GM18520 (cell line): ENCODE measurements around the gene WDR31.
A peak's percentile ranks its signal among the peaks of the same experiment; 100 is the strongest.
"Not testable (repeated sequence)": the region's sequence is repeated elsewhere in the genome, so short reads cannot be mapped to it uniquely, and the experiment has no call there.

Source experiments
- ATAC-seq: cut with Tn5 transposase; IDR thresholded peaks from one replicate; pipeline ENCODE4 v1.9.1; 2021; ENCODE audit not compliant: unreplicated experiment

Gene WDR31

GRCh38 chr9:113298924-113299770 lies 40.9 kb downstream of the WDR31 start:
- no peak for ATAC-seq

- no peak for ATAC-seq
Observed at GRCh38 chr9:113298311-113298710, 41.8 kb downstream of the WDR31 start.

- no peak for ATAC-seq
Observed at GRCh38 chr9:113296796-113297558, 43.1 kb downstream of the WDR31 start.

GRCh38 chr9:113296247-113296646 lies 43.8 kb downstream of the WDR31 start:
- ATAC-seq, result not testable (repeated sequence)

GRCh38 chr9:113293285-113293878 lies 46.7 kb downstream of the WDR31 start:
- no peak for ATAC-seq

- ATAC-seq, result no peak
Observed at GRCh38 chr9:113290052-113290607, 49.9 kb downstream of the WDR31 start.

- no peak for ATAC-seq
Observed at GRCh38 chr9:113289091-113289490, 51.0 kb downstream of the WDR31 start.

- no peak for ATAC-seq
Observed at GRCh38 chr9:113281356-113281755, 58.7 kb downstream of the WDR31 start.

- no peak for ATAC-seq
Observed at GRCh38 chr9:113278840-113279239, 61.2 kb downstream of the WDR31 start.

- peak; percentile 97 for ATAC-seq
Observed at GRCh38 chr9:113275157-113276131, 64.6 kb downstream of the WDR31 start, which contains the start of the genes CDC26 and PRPF4. TSS of gene CDC26 (minus strand) at chr9:113275572. CDS start at chr9:113272507, 3,065 bp downstream. TSS of gene PRPF4 (plus strand) at chr9:113275658. CDS start at chr9:113275744, 86 bp downstream.

- ATAC-seq, result no peak
Observed at GRCh38 chr9:113274474-113275156, 65.5 kb downstream of the WDR31 start.

- ATAC-seq, result no peak
Observed at GRCh38 chr9:113269871-113270270, 70.2 kb downstream of the WDR31 start.

GRCh38 chr9:113269355-113269754 lies 70.7 kb downstream of the WDR31 start:
- ATAC-seq, result no peak

GRCh38 chr9:113267911-113268566 lies 72.0 kb downstream of the WDR31 start:
- no peak for ATAC-seq

GRCh38 chr9:113266174-113266573 lies 73.9 kb downstream of the WDR31 start:
- ATAC-seq, result no peak
